GM12875 (cell line): Measurements from ENCODE around the gene TSPAN32.

Source experiments
- H3K4me3 ChIP-seq: one replicate; pipeline ENCODE4 v1.5.1; 2011; ENCODE audit warnings: low read depth, low read length, control low read depth
- TF ChIP-seq, protein P1 (sequence below): IDR thresholded peaks from 2 replicates; pipeline ENCODE4 v1.5.1; 2011; ENCODE audit warnings: low read depth, mild to moderate bottlenecking, control low read depth, inconsistent platforms, low read length, moderate library complexity, borderline replicate concordance; ENCODE audit not compliant: insufficient read depth

TSPAN32 gene

DNA sequence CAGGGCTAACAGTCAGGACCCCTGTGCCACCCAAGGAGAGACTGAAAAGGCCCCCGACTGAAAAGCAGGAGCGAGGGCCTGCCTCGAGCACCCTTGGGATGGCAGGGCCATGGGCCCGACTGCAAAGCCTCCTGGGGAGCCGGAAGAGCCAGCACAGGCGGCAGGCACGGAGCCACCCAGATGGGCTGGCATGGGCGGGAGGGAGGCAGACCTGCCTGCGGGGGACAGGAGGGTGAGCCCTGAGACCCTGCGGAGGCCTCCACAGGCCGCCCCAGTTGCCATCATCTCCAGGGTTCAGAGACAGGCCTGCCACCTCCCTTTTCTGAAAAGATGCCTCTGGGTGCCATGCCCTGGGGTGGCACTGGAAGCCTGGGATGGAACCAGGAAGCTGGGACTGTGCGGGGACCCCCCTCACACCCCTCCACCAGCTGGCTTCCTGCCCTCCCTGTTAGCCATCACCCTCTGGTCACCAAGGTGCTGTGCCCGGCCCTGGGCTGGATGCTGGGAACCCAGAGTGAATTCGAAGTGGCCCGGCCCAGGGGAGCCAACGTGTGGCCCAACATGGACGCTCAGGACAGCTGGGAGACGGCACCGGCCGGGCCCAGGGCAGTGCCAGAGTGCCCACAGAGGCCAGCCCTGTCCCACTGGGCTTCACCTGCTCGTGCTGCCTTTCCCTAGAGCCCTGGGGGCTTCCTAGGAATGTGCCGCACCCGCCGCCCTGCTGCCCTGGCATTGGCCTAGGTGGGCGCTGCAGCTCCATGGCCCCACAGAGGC lies 13.8 kb downstream of the TSPAN32 start:
- TF ChIP-seq, protein P1, sequence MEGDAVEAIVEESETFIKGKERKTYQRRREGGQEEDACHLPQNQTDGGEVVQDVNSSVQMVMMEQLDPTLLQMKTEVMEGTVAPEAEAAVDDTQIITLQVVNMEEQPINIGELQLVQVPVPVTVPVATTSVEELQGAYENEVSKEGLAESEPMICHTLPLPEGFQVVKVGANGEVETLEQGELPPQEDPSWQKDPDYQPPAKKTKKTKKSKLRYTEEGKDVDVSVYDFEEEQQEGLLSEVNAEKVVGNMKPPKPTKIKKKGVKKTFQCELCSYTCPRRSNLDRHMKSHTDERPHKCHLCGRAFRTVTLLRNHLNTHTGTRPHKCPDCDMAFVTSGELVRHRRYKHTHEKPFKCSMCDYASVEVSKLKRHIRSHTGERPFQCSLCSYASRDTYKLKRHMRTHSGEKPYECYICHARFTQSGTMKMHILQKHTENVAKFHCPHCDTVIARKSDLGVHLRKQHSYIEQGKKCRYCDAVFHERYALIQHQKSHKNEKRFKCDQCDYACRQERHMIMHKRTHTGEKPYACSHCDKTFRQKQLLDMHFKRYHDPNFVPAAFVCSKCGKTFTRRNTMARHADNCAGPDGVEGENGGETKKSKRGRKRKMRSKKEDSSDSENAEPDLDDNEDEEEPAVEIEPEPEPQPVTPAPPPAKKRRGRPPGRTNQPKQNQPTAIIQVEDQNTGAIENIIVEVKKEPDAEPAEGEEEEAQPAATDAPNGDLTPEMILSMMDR = no peak
- H3K4me3 ChIP-seq = no peak overlapping the region

DNA sequence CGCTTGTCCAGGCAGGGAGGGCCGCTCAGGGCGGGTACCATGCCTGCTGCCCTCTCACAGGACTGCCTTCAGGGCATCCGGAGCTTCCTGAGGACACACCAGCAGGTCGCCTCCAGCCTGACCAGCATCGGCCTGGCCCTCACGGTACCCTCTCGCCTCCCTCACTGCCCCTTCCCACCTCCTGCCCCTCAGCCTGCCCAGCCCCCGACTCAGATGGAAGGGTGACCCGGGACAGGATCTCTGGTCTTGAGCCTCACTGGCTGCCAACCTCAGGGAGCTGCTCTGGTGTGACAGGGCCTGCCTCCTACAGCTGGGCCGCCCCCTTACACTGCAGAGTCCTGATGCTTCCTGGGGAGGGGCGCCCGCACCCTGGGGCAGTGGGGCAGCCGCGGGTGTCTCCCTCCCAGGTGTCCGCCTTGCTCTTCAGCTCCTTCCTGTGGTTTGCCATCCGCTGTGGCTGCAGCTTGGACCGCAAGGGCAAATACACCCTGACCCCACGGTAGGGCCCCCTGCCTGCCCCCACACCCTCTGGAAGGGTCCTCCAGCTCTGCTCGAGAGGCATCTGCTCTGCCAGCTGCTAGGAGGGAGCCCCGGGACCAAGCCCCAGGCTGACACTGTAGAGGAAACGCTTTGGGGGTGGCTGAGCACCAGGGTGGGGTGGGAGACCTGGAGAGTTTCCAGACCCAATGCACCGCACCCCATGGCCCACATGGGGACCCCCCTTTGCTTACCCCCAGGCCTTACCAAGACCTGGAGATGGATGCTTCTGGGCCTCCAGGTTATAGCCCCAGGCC lies 14.6 kb downstream of the TSPAN32 start:
- H3K4me3 ChIP-seq = no peak overlapping the region
- TF ChIP-seq, protein P1 = no peak

DNA sequence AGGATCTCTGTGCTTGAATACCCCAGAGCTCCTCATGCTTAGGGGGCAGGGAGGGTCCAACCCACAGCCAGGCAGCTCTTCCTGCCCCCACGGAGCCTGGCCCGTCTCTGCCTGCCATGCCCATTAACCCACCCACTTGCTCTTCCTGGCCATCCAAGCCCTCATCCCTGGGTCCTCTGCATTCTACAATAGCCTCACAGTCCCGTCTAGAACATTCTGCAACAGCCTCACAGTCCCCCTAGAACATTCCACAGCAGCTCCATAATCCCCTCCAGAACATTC lies 15.1 kb downstream of the TSPAN32 start:
- TF ChIP-seq, protein P1 = no peak

DNA sequence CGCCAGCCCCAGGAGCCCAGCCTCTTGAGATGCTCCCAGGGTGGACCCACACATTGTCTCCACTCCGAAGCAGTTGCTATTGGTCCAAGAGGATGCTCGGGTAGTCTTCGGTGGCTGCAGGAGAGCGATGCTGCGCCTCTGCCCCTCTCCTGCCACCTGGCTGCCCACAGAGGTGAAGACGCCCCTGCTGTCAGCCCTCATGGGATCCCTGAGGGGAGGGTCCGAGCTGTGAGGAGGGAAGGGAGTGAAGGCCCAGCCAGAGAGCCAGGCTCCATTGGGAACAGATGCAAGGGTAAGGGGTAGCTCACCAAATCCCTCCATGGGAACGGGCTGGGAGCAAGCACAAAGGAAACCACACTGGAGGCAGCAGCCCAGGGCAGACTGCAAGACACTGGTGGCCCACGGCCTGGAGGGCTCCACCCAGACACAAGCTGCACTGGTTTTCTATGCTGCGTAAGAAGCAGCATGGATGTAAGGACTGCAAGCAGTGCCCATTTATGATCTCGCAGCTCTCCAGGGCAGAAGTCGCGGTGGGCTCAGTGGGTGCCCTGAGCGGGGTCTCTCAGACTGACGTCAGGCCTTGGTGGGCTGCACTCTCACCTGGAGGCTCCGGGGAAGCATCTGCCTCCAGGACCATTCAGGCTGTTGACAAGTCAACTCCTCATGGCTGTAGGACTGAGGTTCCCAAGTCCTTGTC lies 15.7 kb downstream of the TSPAN32 start:
- no peak overlapping the region for H3K4me3 ChIP-seq
- TF ChIP-seq, protein P1 = no peak

More for the DNA sequence above, 15.1 kb downstream of the TSPAN32 start:
- no peak overlapping the region for H3K4me3 ChIP-seq

DNA sequence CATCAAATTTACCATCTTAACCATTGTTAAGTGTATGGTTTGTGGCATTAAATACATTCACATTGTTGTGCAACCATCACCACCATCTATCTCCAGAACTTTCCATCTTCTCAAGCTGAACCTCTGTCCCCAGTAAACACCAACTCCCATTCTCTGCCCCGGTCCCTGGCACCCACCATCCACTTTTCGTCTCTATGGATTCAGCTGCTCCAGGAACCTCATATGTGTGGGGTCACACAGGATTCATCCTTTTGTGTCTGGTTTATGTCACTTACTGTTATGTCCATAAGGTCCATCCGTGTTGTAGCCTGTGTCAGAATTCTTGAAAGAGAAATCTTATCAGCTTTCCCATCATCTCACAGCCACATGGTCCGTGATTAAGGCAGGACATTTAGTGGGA lies 16.3 kb downstream of the TSPAN32 start:
- no peak overlapping the region for H3K4me3 ChIP-seq
- TF ChIP-seq, protein P1 = no peak

DNA sequence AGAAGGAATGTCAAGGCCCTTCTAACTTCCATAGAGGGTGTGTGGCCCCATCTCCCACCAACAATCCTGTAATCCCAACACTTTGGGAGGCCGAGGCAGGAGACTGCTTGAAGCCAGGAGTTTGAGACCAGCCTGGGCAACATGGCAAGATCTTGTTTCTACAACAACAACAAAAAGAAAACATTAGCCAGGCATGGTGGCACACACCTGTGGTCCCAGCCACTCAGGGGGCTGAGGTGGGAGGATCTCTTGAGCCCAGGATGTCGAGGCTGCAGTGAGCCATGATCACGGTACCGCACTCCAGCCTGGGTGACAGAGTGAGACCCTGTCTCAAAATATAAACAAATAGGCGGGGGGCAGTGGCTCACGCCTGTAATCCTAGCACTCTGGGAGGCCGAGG lies 16.9 kb downstream of the TSPAN32 start:
- TF ChIP-seq, protein P1 = no peak
- no peak overlapping the region for H3K4me3 ChIP-seq
